Activated naive CD8-positive, alpha-beta T cell treated with anti-CD3 and anti-CD28 coated beads, Interleukin-2, amount 50 U/mL, for 24 hours (primary cell): ENCODE data around the gene SEBOX.

ENCODE experiments used
- ATAC-seq: fragments of 150-1000 bp; cut with Tn5 transposase; one replicate; pipeline ENCODE4 v1.10.0; 2021
- DNase-seq: peaks from one replicate; pipeline ENCODE4 v3.0.0; 2021
- H3K27ac Mint-ChIP-seq: one replicate; pipeline ENCODE4 v1.8.0; 2021; ENCODE audit warnings: mild to moderate bottlenecking, mixed read lengths
- H3K27me3 Mint-ChIP-seq: one replicate; pipeline ENCODE4 v1.8.0; 2021; ENCODE audit warnings: mixed read lengths
- H3K36me3 Mint-ChIP-seq: one replicate; pipeline ENCODE4 v1.8.0; 2021; ENCODE audit warnings: low read depth, mixed read lengths
- H3K4me1 Mint-ChIP-seq: one replicate; pipeline ENCODE4 v1.8.0; 2021; ENCODE audit warnings: mixed read lengths
- H3K4me3 Mint-ChIP-seq: one replicate; pipeline ENCODE4 v1.8.0; 2021; ENCODE audit warnings: mild to moderate bottlenecking, moderate library complexity, mixed read lengths
- H3K9me3 Mint-ChIP-seq: one replicate; pipeline ENCODE4 v1.8.0; 2021; ENCODE audit warnings: mixed read lengths

The SEBOX gene

GRCh38 chr17:28364665-28365363, at the start of gene SEBOX:
TSS of gene SEBOX (minus strand) at chr17:28365199. CDS start at chr17:28365151, 48 bp downstream.
- ATAC-seq: no peak
- H3K4me1 Mint-ChIP-seq: no peaks in the 10 kb centered on the region
- no peaks in the 10 kb centered on the region for H3K27me3 Mint-ChIP-seq
- no peak within 1 kb of the TSS for H3K27ac Mint-ChIP-seq
- H3K9me3 Mint-ChIP-seq: no peaks in the 10 kb centered on the region
- no peak within 1 kb of the TSS for H3K4me3 Mint-ChIP-seq
- H3K36me3 Mint-ChIP-seq: peaks cover 10% of the 10 kb centered on the region
- no peak for DNase-seq

GRCh38 chr17:28413804-28414203, 48.8 kb upstream of the SEBOX start:
- Mint-ChIP-seq H3K4me3 (no peak overlapping the region), H3K27ac (no peak overlapping the region), H3K27me3 (peaks cover 12% of the 10 kb centered on the region), H3K36me3 (no peaks in the 10 kb centered on the region), H3K4me1 (peaks cover 3% of the 10 kb centered on the region), H3K9me3 (no peaks in the 10 kb centered on the region)
- ATAC-seq (no peak), DNase-seq (no peak)

- peaks cover 3% of the 10 kb centered on the region for H3K4me1 Mint-ChIP-seq
- DNase-seq: no peak
- no peak overlapping the region for H3K27ac Mint-ChIP-seq
- H3K36me3 Mint-ChIP-seq: no peaks in the 10 kb centered on the region
- H3K4me3 Mint-ChIP-seq: no peak overlapping the region
- no peaks in the 10 kb centered on the region for H3K9me3 Mint-ChIP-seq
- peaks cover 15% of the 10 kb centered on the region for H3K27me3 Mint-ChIP-seq
- no peak for ATAC-seq
These were observed 47.1 kb upstream of the SEBOX start for GRCh38 chr17:28412099-28412498.

GRCh38 chr17:28407974-28408306, 42.9 kb upstream of the SEBOX start:
- no peaks in the 10 kb centered on the region for H3K9me3 Mint-ChIP-seq
- no peak overlapping the region for H3K27ac Mint-ChIP-seq
- no peak for ATAC-seq
- H3K4me3 Mint-ChIP-seq: no peak overlapping the region
- DNase-seq: no peak
- H3K4me1 Mint-ChIP-seq: peaks cover 8% of the 10 kb centered on the region
- H3K27me3 Mint-ChIP-seq: peaks cover 6% of the 10 kb centered on the region
- no peaks in the 10 kb centered on the region for H3K36me3 Mint-ChIP-seq

GRCh38 chr17:28407130-28407973, 42.4 kb upstream of the SEBOX start:
- no peaks in the 10 kb centered on the region for H3K9me3 Mint-ChIP-seq
- H3K36me3 Mint-ChIP-seq: no peaks in the 10 kb centered on the region
- H3K27me3 Mint-ChIP-seq: peaks cover 6% of the 10 kb centered on the region
- peaks cover 8% of the 10 kb centered on the region for H3K4me1 Mint-ChIP-seq
- H3K4me3 Mint-ChIP-seq: no peak overlapping the region
- no peak for DNase-seq
- H3K27ac Mint-ChIP-seq: no peak overlapping the region
- ATAC-seq: no peak

GRCh38 chr17:28406473-28406814, 41.4 kb upstream of the SEBOX start:
- Mint-ChIP-seq H3K27me3 (peaks cover 3% of the 10 kb centered on the region), H3K36me3 (no peaks in the 10 kb centered on the region), H3K9me3 (no peaks in the 10 kb centered on the region), H3K4me1 (peaks cover 11% of the 10 kb centered on the region), H3K4me3 (peak overlapping the region; percentile 80), H3K27ac (peak overlapping the region; percentile 71)
- no peak for ATAC-seq
- DNase-seq: no peak

GRCh38 chr17:28405632-28406472, 40.9 kb upstream of the SEBOX start, which contains the start of gene SLC46A1:
TSS of gene SLC46A1 (minus strand) at chr17:28406212. CDS start at chr17:28406114, 98 bp downstream.
- ATAC-seq: peak; percentile 86
- peaks cover 3% of the 10 kb centered on the region for H3K27me3 Mint-ChIP-seq
- H3K4me3 Mint-ChIP-seq: peak within 1 kb of the TSS; percentile 80
- no peaks in the 10 kb centered on the region for H3K9me3 Mint-ChIP-seq
- DNase-seq: peak; percentile 83
- H3K36me3 Mint-ChIP-seq: no peaks in the 10 kb centered on the region
- H3K4me1 Mint-ChIP-seq: peaks cover 12% of the 10 kb centered on the region
- H3K27ac Mint-ChIP-seq: peak within 1 kb of the TSS; percentile 71

- Mint-ChIP-seq H3K4me1 (peaks cover 12% of the 10 kb centered on the region), H3K9me3 (no peaks in the 10 kb centered on the region), H3K4me3 (peak overlapping the region; percentile 77), H3K27me3 (peaks cover 3% of the 10 kb centered on the region), H3K36me3 (no peaks in the 10 kb centered on the region), H3K27ac (no peak overlapping the region)
- DNase-seq: no peak
- no peak for ATAC-seq
These were observed 40.0 kb upstream of the SEBOX start for GRCh38 chr17:28404812-28405570.

GRCh38 chr17:28404461-28404811, 39.4 kb upstream of the SEBOX start:
- H3K4me1 Mint-ChIP-seq: peaks cover 12% of the 10 kb centered on the region

GRCh38 chr17:28404007-28404406, 39.0 kb upstream of the SEBOX start:
- H3K4me3 Mint-ChIP-seq: no peak overlapping the region
- no peak overlapping the region for H3K27ac Mint-ChIP-seq
- no peak for DNase-seq
- peaks cover 3% of the 10 kb centered on the region for H3K27me3 Mint-ChIP-seq
- H3K4me1 Mint-ChIP-seq: peaks cover 12% of the 10 kb centered on the region
- H3K36me3 Mint-ChIP-seq: no peaks in the 10 kb centered on the region
- no peak for ATAC-seq
- no peaks in the 10 kb centered on the region for H3K9me3 Mint-ChIP-seq

More at GRCh38 chr17:28404461-28404811, 39.4 kb upstream of the SEBOX start:
- Mint-ChIP-seq H3K27me3 (peaks cover 3% of the 10 kb centered on the region), H3K36me3 (no peaks in the 10 kb centered on the region), H3K4me3 (peak overlapping the region; percentile 31), H3K9me3 (no peaks in the 10 kb centered on the region), H3K27ac (no peak overlapping the region)
- no peak for DNase-seq
- ATAC-seq: no peak

- Mint-ChIP-seq H3K4me1 (peaks cover 12% of the 10 kb centered on the region), H3K9me3 (no peaks in the 10 kb centered on the region), H3K36me3 (peaks cover 2% of the 10 kb centered on the region), H3K4me3 (no peak overlapping the region), H3K27me3 (no peaks in the 10 kb centered on the region), H3K27ac (no peak overlapping the region)
- DNase-seq (no peak), ATAC-seq (no peak)
These were observed 37.8 kb upstream of the SEBOX start for GRCh38 chr17:28402844-28403243.

GRCh38 chr17:28402224-28402630, 37.2 kb upstream of the SEBOX start:
- ATAC-seq (no peak), DNase-seq (no peak)
- Mint-ChIP-seq H3K9me3 (no peaks in the 10 kb centered on the region), H3K27me3 (no peaks in the 10 kb centered on the region), H3K4me3 (no peak overlapping the region), H3K4me1 (peaks cover 12% of the 10 kb centered on the region), H3K36me3 (peaks cover 2% of the 10 kb centered on the region), H3K27ac (no peak overlapping the region)

- H3K9me3 Mint-ChIP-seq: no peaks in the 10 kb centered on the region
- DNase-seq (no peak), ATAC-seq (no peak)
- no peak overlapping the region for H3K27ac Mint-ChIP-seq
- H3K36me3 Mint-ChIP-seq: peaks cover 2% of the 10 kb centered on the region
- no peaks in the 10 kb centered on the region for H3K27me3 Mint-ChIP-seq
- no peak overlapping the region for H3K4me3 Mint-ChIP-seq
- H3K4me1 Mint-ChIP-seq: peaks cover 7% of the 10 kb centered on the region
These were observed 34.8 kb upstream of the SEBOX start for GRCh38 chr17:28399808-28400207.
